GM18519 (cell line): Measurements from ENCODE around the gene RAET1L.
"Not testable (repeated sequence)": the region's sequence is repeated elsewhere in the genome, so short reads cannot be mapped to it uniquely, and the experiment has no call there.

Experiments
- ATAC-seq: cut with Tn5 transposase; IDR thresholded peaks from one replicate; pipeline ENCODE4 v1.9.1; 2021; ENCODE audit warnings: mild to moderate bottlenecking, moderate library complexity; ENCODE audit not compliant: unreplicated experiment, low FRiP score

The RAET1L gene

GRCh38 chr6:150025201-150025917 is at the start of gene RAET1L:
RAET1L (minus strand) TSS chr6:150025532; CDS start chr6:150025471, 61 bp downstream.
- no peak for ATAC-seq

DNA sequence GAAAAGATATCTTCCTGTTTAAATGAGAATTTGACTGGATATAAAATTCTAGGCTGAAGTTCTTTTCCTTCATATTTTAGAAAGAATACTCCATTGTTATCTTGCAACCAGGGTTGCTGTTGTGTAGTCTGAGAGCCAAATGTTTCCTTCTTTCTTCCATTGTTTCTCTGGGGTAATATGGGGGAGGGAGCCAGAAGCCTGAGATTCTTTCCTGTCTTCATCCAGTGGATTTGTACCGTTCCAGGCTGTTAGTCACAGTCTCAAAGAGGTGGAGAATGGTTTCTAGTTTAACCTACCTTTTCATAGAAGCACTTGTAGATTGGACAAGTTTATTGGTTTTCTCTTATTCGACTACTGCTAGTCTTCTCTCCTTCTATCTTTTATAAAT is 49.7 kb upstream of the RAET1L start:
- ATAC-seq = no peak

DNA sequence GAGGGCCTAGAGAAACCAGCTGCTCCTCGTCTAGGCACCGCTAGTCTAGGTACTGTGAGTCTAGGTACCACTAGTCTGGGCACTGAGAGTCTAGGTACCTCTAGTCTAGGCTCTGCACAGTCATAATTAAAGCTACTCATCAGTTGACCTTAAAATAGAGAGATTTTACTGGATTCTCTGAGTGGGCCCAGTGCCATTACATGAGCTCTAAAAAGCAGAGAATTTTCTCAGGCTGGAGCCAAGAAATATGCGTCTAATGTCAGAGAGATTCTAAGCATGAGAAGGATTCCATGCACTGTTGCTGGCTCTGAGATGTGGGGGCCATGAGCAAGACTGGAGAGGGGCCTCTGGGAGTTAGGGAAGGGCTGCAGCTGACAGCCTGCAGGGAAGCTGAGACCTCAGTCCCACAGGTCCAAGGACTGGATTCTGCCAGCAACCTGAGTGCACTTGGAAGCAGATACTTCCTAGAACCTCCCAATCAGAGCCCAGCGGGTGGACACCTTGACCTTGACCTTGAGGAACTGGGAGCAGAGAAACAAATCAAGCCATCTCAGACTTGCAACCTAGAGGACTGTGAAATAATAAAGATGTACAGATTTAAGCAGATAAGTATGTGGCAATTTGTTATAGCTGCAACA is 49.2 kb upstream of the RAET1L start:
- not testable (repeated sequence) for ATAC-seq

GRCh38 chr6:150072201-150072600 is 46.9 kb upstream of the RAET1L start:
- no peak for ATAC-seq

- ATAC-seq = no peak
Measured at GRCh38 chr6:150070236-150070818, 45.0 kb upstream of the RAET1L start.

- ATAC-seq = no peak
Measured at GRCh38 chr6:150069706-150070105, 44.4 kb upstream of the RAET1L start.

DNA sequence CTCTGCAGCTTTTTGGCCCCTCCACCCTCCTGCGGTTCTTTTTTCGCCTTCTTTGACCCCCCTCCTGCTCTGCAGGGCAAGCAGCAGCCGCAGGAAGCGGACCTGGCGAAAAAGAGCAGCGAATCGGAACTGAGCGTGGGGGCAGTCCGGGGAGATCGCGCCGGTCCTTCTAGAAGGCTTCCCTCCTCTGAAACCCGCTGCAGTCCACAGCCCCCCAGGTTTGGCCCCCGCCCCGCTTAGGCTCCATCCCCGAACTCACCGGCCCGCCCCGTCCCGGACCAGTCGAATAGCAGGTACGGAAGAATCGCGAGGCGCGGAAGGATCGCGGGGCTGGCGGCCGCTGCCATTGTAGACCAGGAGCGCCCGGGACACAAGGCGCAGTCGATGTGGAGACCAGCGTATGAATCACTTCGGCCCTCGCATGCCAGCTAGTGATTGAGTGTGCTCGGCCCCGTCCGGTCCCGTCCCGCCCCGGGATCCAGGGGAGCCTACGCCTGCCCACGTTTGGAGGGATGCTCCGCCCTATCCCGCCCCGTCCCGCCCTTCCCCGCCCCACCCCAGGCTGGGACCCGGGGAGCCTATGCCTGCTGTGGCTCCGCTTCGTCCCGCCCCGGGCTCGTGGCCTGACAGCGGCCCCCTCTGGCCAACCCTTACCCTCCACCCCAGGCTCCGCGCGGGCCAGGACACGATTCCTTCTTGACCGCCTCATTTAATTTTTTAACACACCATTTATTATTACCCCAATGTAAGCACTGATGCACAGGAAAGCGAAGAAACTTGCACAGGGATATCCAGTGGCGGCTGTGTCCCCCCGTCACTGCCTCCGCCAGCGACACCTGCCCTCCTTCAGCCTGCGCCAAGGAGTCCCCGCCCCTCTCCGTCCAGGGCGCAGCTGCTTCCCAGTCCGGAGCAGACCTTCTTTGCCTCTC is 43.7 kb upstream of the RAET1L start, which contains the start of gene ULBP3:
ULBP3 (minus strand) TSS at position 402 of the 929 bp plus-strand sequence; CDS start at position 347, 55 bp downstream.
- peak; percentile 63 for ATAC-seq

DNA sequence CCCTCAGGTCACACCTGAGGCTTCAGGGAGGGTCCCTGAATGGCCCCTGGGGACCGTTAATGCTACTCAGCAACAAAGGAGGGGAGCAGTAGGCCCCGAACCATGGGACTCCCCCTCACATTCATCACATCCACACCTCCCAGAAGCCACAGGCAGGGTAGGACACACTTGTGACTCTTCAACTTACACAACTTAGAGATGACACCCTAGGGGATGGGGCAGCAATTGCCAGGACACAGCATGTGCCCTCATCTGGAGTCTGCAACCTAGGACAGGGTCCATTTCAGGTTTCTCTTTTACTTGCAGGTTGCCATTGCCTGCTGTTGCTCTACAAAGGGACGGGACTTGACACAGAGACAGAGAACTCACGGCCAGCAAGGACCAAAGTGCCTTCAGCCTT is 42.8 kb upstream of the RAET1L start:
- no peak for ATAC-seq

- no peak for ATAC-seq
Measured at GRCh38 chr6:150065083-150065482, 39.8 kb upstream of the RAET1L start.

GRCh38 chr6:150063640-150064039 is 38.3 kb upstream of the RAET1L start:
- ATAC-seq = no peak

GRCh38 chr6:150059973-150060372 is 34.6 kb upstream of the RAET1L start:
- ATAC-seq = not testable (repeated sequence)

- no peak for ATAC-seq
Measured at GRCh38 chr6:150058986-150059385, 33.7 kb upstream of the RAET1L start.

- no peak for ATAC-seq
Measured at GRCh38 chr6:150058231-150058792, 33.0 kb upstream of the RAET1L start.

DNA sequence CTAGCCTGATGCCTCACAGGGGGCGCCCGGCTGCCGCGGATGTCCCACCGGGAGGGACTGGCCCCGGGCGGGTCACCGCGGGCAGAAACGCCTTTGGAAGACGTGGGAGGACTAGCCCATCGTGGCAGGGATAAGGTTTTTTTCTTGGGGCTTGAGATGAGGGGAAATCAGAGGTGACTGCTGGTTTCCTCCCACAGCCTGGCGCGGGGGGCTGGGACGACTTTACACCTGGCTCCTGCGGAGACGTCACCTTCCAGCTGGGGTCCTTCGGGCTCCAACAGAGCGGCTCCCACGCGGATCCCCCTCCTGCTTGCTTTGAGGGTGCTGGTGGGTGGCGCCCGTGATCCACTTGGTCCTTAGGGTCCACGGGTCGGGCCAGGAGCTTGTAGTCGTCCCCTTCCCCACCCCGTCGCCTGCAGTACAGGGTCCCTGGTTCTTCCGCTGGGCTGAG is 32.2 kb upstream of the RAET1L start:
- ATAC-seq = no peak

DNA sequence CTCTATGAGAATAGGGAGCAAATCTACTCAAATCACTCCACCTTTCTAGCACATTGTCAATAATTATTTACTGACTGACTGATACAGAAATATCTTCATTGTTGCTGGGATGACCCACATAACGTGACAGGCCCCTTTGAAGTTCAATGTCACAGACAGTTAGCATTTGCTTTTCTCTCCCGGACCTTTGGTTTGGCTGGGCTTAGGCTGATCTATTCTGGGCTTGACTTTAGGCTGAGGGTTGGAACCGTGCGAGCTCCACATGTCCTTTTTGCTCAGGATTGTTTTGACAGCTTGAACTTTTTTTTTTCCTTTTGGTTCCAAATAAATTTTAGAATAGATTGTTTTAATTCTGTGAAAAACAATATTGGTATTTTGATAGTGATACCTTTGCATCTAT is 31.6 kb upstream of the RAET1L start:
- no peak for ATAC-seq

GRCh38 chr6:150056156-150056555 is 30.8 kb upstream of the RAET1L start:
- ATAC-seq = no peak

DNA sequence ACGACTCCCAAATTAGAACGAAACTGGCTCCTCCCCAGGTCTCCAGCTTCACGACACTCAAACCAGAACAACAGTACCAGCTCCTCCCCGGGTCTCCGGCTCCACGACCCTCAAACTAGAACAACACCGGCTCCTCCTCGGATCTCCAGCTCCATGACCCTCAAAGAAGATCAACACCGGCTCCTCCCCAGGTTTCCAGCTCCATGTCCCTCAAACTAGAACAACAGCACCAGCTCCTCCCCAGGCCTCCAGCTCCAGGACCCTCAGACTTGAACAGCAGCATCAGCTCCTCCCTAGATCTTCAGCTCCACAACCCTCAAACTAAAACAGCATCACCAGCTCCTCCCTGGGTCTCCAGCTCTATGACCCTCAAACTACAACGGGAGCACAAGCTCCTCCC is 29.8 kb upstream of the RAET1L start:
- ATAC-seq = no peak

- ATAC-seq = no peak
Measured at GRCh38 chr6:150053450-150053849, 28.1 kb upstream of the RAET1L start.

DNA sequence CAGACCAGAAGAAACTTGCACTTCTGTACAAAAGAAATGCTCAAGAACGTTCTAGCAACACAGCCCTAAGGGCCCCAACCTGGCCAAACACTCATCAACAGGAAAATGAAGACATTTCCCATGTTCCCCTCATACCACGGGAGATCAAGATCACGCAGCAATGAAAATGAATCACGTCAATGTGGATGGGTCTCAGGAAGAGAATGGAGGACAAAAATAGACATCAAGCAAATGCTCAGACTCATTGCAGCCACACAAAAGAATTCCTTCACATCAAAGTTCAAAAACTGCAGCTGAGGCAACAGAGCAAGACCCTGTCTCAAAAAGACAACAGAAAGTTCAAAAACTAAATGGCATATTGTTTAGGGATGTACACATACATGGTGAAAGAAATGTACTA is 25.5 kb upstream of the RAET1L start:
- ATAC-seq = no peak

DNA sequence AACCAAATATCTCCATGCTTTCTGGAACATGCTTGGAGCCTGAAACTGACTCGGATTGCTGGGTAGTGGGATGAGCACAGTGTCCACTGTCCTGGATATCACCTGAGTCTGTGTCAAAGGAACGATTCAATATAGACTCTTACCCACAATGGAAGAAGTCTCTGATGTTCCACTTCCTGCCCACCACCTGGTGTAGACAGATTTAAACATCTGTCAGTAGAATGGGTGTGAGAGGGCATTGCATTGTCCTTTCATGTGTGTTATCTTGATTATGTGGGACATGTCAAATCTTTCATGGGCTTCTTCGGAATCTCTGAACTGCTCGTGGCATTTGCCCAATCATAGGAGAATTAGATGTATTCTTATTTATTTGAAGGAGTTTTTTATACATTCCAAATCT is 22.8 kb upstream of the RAET1L start:
- no peak for ATAC-seq
